OCI-LY1 (cell line): Measurements from ENCODE around the gene CNPY4.
"Not testable (repeated sequence)": the region's sequence is repeated elsewhere in the genome, so short reads cannot be mapped to it uniquely, and the experiment has no call there.

Experiments
- H2AFZ ChIP-seq: fragments of 200-600 bp; sonication (generic), shearing (Covaris generic); 2 replicates; pipeline ENCODE4 v1.6.0; 2014; ENCODE audit warnings: antibody characterized with exemption, mild to moderate bottlenecking, low read length
- H3F3A ChIP-seq: fragments of 200-600 bp; sonication (generic), shearing (Covaris generic); 2 replicates; pipeline ENCODE4 v1.6.0; 2014; ENCODE audit warnings: mild to moderate bottlenecking, antibody characterized with exemption, low read length, moderate library complexity; ENCODE audit not compliant: insufficient read depth
- H3K27ac ChIP-seq: fragments of 200-600 bp; sonication (generic); 2 replicates; pipeline ENCODE4 v1.5.1; 2014; ENCODE audit warnings: low read length, mixed run types, mild to moderate bottlenecking, low read depth; ENCODE audit not compliant: poor library complexity, severe bottlenecking
- H3K27me3 ChIP-seq: fragments of 200-600 bp; sonication (generic); 2 replicates; pipeline ENCODE4 v1.6.0; 2014; ENCODE audit warnings: antibody characterized with exemption, mild to moderate bottlenecking, low read length, moderate library complexity; ENCODE audit not compliant: insufficient read depth
- H3K36me3 ChIP-seq: fragments of 200-600 bp; sonication (generic); 2 replicates; pipeline ENCODE4 v1.6.1; 2014; ENCODE audit warnings: mild to moderate bottlenecking, antibody characterized with exemption, low read length, moderate library complexity, mixed read lengths; ENCODE audit not compliant: insufficient read depth
- H3K4me1 ChIP-seq: fragments of 200-600 bp; sonication (generic); 2 replicates; pipeline ENCODE4 v1.5.1; 2014; ENCODE audit warnings: mild to moderate bottlenecking, low read length, moderate library complexity; ENCODE audit not compliant: insufficient read depth, severe bottlenecking
- H3K4me2 ChIP-seq: fragments of 200-600 bp; sonication (generic), shearing (Covaris generic); 2 replicates; pipeline ENCODE4 v1.6.1; 2014; ENCODE audit warnings: low read length
- H3K4me3 ChIP-seq: fragments of 200-600 bp; sonication (generic); 2 replicates; pipeline ENCODE4 v1.5.1; 2014; ENCODE audit warnings: low read length, low read depth, mild to moderate bottlenecking, mixed read lengths; ENCODE audit not compliant: poor library complexity, severe bottlenecking
- H3K79me2 ChIP-seq: fragments of 200-600 bp; shearing (Covaris generic); 2 replicates; pipeline ENCODE4 v1.6.1; 2016; ENCODE audit warnings: mixed run types, low read length, mixed read lengths; ENCODE audit not compliant: insufficient read depth
- H3K9ac ChIP-seq: fragments of 200-600 bp; sonication (generic), shearing (Covaris generic); 2 replicates; pipeline ENCODE4 v1.6.1; 2014; ENCODE audit warnings: mild to moderate bottlenecking, low read length, mixed read lengths
- H3K9me2 ChIP-seq: fragments of 200-600 bp; sonication (generic), shearing (Covaris generic); 2 replicates; pipeline ENCODE4 v1.6.1; 2014; ENCODE audit warnings: low read depth, mild to moderate bottlenecking, low read length, mixed read lengths
- H3K9me3 ChIP-seq: fragments of 200-600 bp; shearing (Covaris generic); 2 replicates; pipeline ENCODE4 v1.6.1; 2014; ENCODE audit warnings: low read length, mixed read lengths
- H4K20me1 ChIP-seq: fragments of 200-600 bp; sonication (generic), shearing (Covaris generic); 2 replicates; pipeline ENCODE4 v1.6.0; 2016; ENCODE audit warnings: mild to moderate bottlenecking, low read length; ENCODE audit not compliant: insufficient read depth
- EZH2 ChIP-seq: fragments of 200-600 bp; sonication (generic), shearing (Covaris generic); IDR thresholded peaks from 2 replicates; pipeline ENCODE4 v1.8.0; 2017; ENCODE audit warnings: borderline replicate concordance, mixed run types, mild to moderate bottlenecking, antibody characterized with exemption, low read length, moderate library complexity, mixed read lengths
- TF ChIP-seq, protein P1 (sequence below): fragments of 200-600 bp; sonication (generic), shearing (Covaris generic); IDR thresholded peaks from 2 replicates; pipeline ENCODE4 v1.5.1; 2017; ENCODE audit warnings: mild to moderate bottlenecking, antibody characterized with exemption, low read length, moderate library complexity, mixed read lengths

CNPY4 gene

DNA sequence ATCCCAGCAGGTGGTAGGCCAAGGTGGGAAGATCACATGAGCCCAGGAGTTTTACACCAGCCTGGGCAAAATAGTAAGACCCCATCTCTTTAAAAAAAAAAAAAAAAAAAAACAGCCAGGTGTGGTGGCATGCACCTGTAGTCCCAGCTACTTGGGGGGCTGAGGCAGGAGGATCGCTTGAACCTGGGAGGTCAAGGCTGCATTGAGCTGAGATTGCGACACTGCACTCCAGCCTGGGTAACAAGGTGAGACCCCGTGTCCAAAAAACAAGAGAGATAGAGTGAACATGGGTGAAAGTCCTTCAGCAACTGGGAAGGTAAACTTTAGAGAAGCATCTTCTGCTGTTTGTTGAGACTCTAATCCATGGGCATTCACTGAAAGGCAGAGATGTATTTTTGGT lies 23.0 kb downstream of the CNPY4 start:
- Histone ChIP-seq H3K79me2 (no peaks in the 10 kb centered on the region), H3K9ac (no peak overlapping the region), H3K36me3 (no peaks in the 10 kb centered on the region), H3K4me1 (peaks cover 15% of the 10 kb centered on the region), H3K27me3 (no peaks in the 10 kb centered on the region), H2AFZ (no peak overlapping the region), H3K4me3 (no peak overlapping the region), H3K27ac (no peak overlapping the region), H4K20me1 (no peaks in the 10 kb centered on the region), H3K9me2 (no peaks in the 10 kb centered on the region), H3F3A (no peaks in the 10 kb centered on the region), H3K9me3 (no peaks in the 10 kb centered on the region), H3K4me2 (no peak overlapping the region)
- TF ChIP-seq, protein P1, sequence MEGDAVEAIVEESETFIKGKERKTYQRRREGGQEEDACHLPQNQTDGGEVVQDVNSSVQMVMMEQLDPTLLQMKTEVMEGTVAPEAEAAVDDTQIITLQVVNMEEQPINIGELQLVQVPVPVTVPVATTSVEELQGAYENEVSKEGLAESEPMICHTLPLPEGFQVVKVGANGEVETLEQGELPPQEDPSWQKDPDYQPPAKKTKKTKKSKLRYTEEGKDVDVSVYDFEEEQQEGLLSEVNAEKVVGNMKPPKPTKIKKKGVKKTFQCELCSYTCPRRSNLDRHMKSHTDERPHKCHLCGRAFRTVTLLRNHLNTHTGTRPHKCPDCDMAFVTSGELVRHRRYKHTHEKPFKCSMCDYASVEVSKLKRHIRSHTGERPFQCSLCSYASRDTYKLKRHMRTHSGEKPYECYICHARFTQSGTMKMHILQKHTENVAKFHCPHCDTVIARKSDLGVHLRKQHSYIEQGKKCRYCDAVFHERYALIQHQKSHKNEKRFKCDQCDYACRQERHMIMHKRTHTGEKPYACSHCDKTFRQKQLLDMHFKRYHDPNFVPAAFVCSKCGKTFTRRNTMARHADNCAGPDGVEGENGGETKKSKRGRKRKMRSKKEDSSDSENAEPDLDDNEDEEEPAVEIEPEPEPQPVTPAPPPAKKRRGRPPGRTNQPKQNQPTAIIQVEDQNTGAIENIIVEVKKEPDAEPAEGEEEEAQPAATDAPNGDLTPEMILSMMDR = no peak
- TF ChIP-seq EZH2 = no peak

DNA sequence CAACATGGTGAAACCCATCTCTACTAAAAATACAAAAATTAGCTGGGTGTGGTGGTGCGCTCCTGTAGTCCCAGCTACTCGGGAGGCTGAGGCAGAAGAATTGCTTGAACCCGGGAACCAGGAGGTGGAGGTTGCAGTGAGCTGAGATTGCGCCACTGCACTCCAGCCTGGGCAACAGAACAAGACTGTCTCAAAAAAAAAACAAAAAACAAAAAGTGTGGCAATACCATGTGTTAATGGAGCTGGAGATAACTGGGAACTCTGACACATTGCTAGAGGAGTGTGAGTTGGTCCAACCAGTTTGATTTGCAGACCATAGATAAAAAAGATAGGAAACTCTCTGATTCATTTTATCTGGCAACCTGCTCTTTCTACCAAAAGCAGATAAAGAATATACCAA lies 26.9 kb downstream of the CNPY4 start:
- H3F3A ChIP-seq, H3K36me3 ChIP-seq, H4K20me1 ChIP-seq, H3K9ac ChIP-seq, H3K9me3 ChIP-seq, H3K9me2 ChIP-seq, H2AFZ ChIP-seq, H3K27ac ChIP-seq, H3K4me2 ChIP-seq, H3K27me3 ChIP-seq, H3K4me3 ChIP-seq: not testable (repeated sequence)
- Histone ChIP-seq H3K79me2 (peaks cover 11% of the 10 kb centered on the region), H3K4me1 (peaks cover 23% of the 10 kb centered on the region)

DNA sequence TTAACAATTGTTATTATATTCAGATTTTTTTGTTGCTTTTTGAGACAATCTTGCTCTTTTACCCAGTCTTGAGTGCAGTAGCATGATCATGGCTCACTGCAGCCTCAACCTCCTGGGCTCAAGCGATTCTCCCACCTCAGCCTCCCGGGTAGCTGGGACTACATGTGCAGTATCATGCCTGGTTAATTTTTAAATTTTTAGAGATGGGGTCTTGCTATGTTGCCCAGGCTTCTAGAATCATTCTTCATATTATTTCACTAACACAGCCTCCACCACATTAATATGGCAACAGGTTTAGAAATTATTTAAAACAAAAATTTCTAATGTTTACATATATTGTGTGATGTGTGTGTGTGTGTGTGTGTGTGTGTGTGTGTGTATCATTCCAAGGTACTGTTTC lies 27.8 kb downstream of the CNPY4 start:
- H3K4me3 ChIP-seq = no peak overlapping the region
- no peak overlapping the region for H3K9ac ChIP-seq
- H3F3A ChIP-seq = peaks cover 5% of the 10 kb centered on the region; the same call in 1 of the 2 replicates
- H3K9me3 ChIP-seq = no peaks in the 10 kb centered on the region
- TF ChIP-seq, protein P1 = no peak
- TF ChIP-seq EZH2 = no peak
- H3K36me3 ChIP-seq = peaks cover 13% of the 10 kb centered on the region; the same call in 1 of the 2 replicates
- H3K4me2 ChIP-seq = no peak overlapping the region
- no peaks in the 10 kb centered on the region for H4K20me1 ChIP-seq
- no peak overlapping the region for H3K27ac ChIP-seq
- no peaks in the 10 kb centered on the region for H3K9me2 ChIP-seq
- H3K27me3 ChIP-seq = no peaks in the 10 kb centered on the region
- no peak overlapping the region for H2AFZ ChIP-seq
- peaks cover 31% of the 10 kb centered on the region for H3K4me1 ChIP-seq
- H3K79me2 ChIP-seq = peaks cover 11% of the 10 kb centered on the region

DNA sequence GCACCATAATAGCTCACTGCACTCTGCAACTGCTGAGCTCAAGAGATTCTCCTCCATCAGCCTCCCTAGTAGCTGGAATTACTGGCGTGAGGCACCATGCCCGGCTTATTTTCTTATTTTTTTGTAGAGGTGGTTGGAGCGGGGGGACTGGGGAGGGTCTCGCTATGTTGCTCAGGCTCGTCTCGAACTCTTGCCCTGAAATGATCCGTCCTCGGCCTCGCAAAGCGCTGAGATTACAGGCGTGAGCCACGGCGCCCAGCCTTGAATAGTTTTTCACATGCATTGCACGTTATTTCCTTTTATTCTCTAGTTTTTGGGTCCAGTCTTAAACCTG lies 28.8 kb downstream of the CNPY4 start:
- no peaks in the 10 kb centered on the region for H3K9me2 ChIP-seq
- peaks cover 20% of the 10 kb centered on the region; the same call in 1 of the 2 replicates for H3K36me3 ChIP-seq
- H3K9me3 ChIP-seq = no peaks in the 10 kb centered on the region
- peak overlapping the region; percentile 79 for H3K4me2 ChIP-seq
- peaks cover 5% of the 10 kb centered on the region; the same call in 1 of the 2 replicates for H3F3A ChIP-seq
- peaks cover 11% of the 10 kb centered on the region for H3K79me2 ChIP-seq
- H3K4me3 ChIP-seq = peak overlapping the region; percentile 79
- peak overlapping the region; percentile 41 for H2AFZ ChIP-seq
- H3K27ac ChIP-seq = peak overlapping the region; percentile 70
- H4K20me1 ChIP-seq = no peaks in the 10 kb centered on the region
- TF ChIP-seq EZH2 = no peak
- TF ChIP-seq, protein P1 = no peak
- peaks cover 40% of the 10 kb centered on the region for H3K4me1 ChIP-seq
- no peaks in the 10 kb centered on the region for H3K27me3 ChIP-seq
- H3K9ac ChIP-seq = peak overlapping the region; percentile 69
